HG02852 (cell line): Measurements from ENCODE around the gene GPM6B.

Experiments
- ATAC-seq: cut with Tn5 transposase; IDR thresholded peaks from one replicate; pipeline ENCODE4 v1.9.1; 2021; ENCODE audit warnings: mild to moderate bottlenecking, moderate library complexity; ENCODE audit not compliant: unreplicated experiment

GPM6B gene

DNA sequence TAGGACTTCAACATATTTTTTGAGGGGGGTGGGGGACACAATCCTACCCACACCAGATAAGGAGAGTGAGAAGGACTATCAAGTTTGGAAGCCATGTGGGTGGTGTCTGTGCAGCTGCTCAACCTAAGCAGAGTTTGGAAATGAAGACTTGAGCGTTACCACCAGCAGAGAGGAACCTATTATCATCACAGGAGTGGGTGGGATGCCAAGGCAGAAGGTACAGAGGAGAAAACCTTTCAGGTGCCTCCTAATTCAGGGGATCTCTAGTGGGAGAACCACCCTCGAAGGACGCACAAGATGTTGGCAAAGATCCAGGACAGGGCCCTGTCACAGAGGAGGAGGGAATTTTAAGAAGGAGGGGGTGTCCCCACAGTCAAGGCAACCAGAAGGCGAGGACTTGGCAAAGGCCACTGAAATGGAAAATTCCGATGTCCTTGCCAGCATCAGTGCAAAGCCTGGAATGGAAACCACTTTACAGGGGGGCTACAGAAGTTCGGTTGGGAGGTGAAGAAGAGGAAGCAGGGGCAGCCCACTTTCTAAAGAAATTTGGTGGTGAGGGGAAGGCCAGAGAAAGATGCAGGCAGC lies 8.4 kb upstream of the GPM6B start:
- ATAC-seq: no peak

- no peak for ATAC-seq
Measured at GRCh38 chrX:13824746-13825145, 7.9 kb upstream of the GPM6B start.

GRCh38 chrX:13821738-13822137 lies 4.8 kb upstream of the GPM6B start:
- ATAC-seq: no peak

- ATAC-seq: no peak
Measured at GRCh38 chrX:13816176-13816575, 717 bp downstream of the GPM6B start.

GRCh38 chrX:13815664-13816063 lies 1.2 kb downstream of the GPM6B start:
- ATAC-seq: no peak

GRCh38 chrX:13808865-13809264 lies 8.0 kb downstream of the GPM6B start:
- no peak for ATAC-seq

DNA sequence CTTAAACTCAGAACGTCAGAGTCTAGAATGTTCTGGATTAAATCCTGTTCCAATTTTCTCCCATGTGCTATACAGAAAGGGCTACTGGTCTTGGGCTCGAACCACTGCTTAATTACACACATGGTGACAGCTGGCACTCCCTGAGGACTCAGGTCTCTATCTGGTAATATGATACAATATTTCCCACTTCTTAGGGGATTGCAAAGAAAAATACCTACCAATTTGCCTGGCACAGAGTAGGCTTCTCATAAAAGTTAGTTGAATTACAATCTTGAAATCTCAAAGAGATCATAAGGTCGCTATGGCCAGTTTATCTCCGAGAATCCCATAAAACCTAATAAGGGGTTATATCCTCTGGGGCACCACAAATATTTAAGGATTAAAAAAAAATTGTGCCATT lies 8.6 kb downstream of the GPM6B start:
- no peak for ATAC-seq

DNA sequence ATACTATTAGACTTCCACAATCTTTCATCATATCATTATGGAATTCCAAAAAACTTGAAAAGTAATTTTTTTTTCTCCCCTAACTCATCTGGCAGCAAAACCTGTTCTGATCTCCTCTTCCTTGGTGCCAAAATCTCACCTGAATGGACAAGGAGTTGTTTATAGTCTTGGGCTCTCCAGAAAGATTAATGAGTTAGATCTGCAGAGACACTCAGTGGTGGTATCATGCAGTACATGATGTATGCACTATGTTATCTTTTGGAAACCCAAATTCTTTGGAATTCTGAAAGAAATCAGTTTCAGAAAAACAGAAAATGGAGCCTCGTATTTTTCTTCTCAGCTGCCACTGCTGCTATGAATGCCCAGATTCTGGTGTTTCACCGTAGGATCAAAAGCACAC lies 11.7 kb downstream of the GPM6B start:
- no peak for ATAC-seq

DNA sequence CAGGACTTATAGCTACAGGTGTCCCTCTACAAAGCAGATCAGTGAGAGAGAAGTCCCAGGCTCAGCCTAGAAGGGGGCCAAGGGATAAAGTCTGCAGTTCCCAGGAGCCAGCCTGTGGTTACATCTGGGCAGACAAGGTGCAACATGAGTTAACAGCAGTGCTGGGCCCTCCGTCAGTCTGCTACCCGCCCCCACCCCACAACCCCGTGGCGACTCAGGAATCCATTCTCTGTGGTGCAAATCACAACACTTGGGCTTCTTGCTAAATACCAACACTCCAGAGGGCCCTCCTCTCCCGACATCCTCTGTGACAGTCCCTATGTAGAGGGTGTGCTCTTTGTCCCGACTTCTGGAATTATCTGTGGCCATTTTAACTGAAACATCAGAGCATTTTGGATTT lies 13.8 kb downstream of the GPM6B start:
- no peak for ATAC-seq

GRCh38 chrX:13798184-13798583 lies 18.7 kb downstream of the GPM6B start:
- ATAC-seq: no peak

DNA sequence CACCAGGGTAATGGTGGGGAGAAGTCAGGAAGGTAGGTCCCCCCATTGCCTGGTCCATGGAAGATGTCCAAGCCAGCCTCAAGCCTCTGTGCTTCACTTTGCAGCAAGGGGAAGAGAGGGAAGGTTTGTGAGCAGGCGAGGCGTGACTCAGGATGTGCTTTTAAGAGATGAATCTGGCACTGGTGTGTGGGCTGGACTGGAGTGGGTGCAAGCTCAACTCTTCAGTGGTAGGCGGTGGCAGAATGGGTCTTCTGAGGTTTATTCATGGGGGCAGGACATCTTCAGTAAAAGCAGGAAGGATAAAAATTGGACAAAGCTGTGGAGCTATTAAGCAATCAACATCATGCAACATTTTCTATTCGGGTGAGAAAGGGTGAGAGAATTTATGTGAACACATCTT lies 19.4 kb downstream of the GPM6B start:
- ATAC-seq: no peak

GRCh38 chrX:13794417-13794816 lies 22.5 kb downstream of the GPM6B start:
- no peak for ATAC-seq

- ATAC-seq: peak; percentile 54
Measured at GRCh38 chrX:13793897-13794296, 23.0 kb downstream of the GPM6B start.

DNA sequence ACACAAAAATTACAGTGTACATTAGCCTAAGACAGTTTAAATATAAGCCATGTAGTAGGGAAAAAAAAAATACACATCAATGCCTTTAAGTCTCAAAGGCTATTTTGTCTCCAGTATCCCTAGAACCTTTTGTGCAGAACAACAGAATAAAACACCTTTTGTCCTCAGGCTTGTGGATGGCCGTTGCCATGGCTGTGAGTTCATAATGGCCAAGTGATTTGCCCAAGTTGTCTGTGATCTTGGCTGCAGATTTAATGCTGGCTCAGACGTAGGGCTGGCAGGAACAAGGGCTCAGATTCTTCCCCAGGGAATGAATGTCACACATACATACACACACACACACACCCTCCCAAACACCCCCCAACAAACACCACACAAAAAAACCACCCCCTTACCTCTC lies 25.3 kb downstream of the GPM6B start:
- ATAC-seq: no peak

GRCh38 chrX:13791145-13791544 lies 25.7 kb downstream of the GPM6B start:
- no peak for ATAC-seq

DNA sequence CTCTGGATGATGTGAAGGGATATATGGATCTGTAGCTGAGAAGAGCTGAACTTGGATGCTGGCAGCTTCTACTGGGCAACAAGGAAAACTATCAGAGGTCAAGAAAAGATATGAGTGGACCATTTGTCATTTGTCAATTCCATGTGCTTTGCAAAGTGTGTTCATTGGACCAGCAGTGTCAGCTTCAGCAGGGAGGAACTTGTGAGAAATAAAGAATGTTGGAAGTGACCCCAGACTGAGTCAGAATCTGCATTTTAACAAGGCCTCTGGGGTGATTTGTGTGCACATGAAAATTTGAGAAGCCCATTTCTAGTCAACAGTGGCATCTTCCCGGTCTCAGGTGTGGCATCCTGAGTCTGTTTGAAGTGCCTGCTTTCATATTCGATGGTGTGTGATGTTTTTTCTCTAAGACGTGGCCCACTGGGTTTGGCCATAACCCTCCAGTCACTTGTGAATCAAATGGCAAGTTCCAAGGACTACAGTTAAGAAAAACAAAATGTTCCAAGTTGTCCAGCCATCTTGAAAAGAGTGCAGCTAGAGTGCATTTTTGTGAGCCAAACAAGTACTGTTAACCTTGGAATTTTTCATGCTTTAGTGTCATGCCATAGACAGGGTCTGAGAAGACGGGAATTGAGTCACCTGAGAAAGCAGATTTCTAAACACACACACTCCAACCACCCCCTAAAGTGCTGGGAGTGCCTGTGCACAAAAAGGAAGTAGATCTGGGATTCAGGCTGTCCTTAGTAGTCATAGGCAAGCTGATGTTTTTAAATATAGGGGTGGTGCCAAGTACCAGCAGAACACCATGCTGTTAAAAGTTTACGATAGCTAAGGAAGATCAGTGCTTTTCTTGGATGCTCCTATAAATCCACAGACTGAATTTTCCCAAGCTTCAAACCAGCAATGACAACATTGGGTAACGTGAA lies 26.4 kb downstream of the GPM6B start:
- ATAC-seq: no peak

DNA sequence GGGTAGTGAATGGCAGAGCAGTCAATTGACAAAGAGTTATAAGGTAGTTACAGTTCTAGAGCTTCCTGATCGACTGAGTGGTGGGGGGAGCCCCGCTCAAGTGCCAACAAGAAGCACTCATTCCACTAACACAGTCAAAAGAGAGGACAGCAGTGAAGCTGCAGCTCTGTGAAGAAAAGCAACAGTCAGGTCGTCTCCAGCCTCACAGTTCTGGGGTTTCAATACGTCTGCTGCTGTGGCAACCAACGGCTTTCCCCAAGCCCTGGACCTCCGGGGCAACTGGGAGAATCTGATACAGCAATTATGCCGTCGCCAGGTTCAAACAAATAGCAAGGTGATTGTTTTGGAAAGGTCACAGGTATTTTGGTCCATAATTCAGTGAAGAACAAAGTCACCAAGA lies 30.8 kb downstream of the GPM6B start:
- no peak for ATAC-seq

DNA sequence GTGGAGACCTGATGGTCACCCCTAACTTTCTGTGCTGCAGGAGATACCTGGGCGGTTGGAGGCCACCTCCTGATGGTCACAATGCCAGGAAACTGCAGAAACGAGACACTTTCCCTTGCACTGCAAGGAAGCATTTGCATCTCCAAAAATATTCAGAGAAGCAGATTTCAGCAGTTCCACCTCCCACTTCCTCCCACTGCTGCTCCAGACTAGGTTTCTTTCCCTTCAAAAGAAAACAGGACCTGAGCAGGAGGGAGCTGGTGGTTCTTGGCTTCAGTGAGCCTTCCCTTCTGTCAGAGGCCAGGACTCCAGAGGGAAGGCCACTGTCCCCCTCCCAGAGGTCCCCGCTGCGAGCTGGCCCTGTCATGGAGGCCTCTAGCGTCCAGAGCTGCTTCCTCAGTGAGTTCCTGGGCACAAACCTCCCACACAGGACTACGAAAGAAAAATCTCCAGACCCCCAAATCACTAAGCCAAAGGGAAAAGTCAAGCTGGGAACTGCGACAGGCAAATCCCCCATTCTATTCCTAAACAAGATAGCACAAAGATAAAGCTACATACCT lies 35.9 kb downstream of the GPM6B start:
- ATAC-seq: no peak

GRCh38 chrX:13778916-13779315 lies 38.0 kb downstream of the GPM6B start:
- ATAC-seq: no peak

- no peak for ATAC-seq
Measured at GRCh38 chrX:13776387-13776786, 40.5 kb downstream of the GPM6B start.

DNA sequence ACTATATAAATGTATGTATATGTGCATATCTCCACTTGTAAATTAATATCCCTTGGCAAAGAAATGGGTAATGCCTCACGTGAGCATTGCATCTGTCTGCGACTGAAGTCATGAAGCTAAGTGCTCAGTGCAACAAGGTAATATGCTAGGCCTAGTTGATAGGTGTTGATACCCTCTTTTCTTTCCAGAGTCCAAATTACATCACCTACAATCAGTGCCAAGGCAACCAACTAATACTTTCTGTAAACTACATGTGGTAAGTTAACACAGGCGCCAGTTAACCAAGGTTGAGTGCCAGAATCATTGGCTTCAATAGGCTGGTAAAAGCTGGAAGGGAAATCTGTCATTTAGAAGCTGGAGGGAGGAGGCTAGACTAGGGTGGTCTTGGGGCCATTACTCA lies 41.1 kb downstream of the GPM6B start:
- no peak for ATAC-seq

- no peak for ATAC-seq
Measured at GRCh38 chrX:13774696-13775095, 42.2 kb downstream of the GPM6B start.
